DMS53 (cell line): ENCODE results near the gene ABCA6.

Experiments
- DNase-seq: peaks from one replicate; lab custom pipeline; 2025; lab: John Stamatoyannopoulos, UW

The ABCA6 gene

DNA sequence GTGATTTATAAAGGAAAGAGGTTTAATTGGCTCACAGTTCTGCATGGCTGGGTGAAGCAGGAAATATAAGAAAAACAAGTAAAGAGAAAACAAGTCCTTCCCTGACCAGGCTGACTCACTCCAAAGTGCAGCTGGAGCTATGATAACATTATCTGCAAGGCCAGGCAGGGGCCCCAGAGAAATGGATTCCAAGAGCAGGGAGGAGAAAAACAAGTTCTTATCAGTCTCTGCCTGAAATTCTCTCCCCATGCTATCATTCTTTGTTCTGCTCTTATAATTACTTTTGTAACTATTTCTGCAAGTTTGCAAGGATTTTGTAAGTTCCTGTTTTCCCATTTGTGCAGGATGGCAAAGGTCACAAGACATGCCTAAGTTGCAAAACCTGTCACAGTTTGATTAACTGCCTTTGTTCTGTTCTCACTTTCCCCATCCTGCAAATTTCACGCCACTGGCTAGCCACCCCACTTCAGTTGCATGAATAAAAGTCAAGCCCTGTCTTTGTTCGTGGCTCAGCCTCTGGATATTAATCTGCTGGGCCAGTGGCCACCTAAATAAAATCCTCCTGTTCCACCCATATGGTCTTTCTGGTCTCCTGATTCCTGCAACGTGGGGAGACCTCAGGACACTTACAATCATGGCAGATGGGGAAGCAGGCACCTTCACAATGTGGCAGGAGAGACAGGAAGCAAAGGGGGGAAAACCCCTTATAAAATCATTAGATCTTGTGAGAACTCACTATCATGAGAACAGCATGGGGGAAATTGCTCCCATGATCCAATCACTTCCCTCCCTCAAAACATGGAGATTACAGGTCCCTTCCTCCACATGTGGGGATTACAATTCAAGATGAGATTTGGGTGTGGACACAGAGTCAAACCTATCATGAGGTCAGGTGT lies 94.1 kb downstream of the ABCA6 start:
- peak; percentile 82 for DNase-seq

GRCh38 chr17:69046121-69046807 lies 95.4 kb downstream of the ABCA6 start:
- DNase-seq = no peak

DNA sequence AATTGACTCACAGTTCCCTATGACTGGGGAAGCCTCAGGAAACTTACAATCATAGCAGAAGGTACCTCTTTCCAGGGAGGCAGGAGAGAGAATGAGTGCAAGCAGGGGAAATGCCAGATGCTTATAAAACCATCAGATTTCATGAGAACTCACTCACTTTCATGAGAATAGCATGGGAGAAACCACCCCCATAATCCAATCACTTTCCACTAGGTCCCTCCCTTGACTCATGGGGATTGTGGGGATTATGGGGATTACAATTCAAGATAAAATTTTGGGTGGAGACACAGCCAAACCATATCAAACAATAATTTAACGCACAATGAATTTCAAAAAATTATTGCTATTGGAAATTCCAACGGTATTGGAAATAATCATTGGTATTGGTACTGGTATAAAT lies 96.0 kb downstream of the ABCA6 start:
- no peak for DNase-seq

- DNase-seq = no peak
These were observed 97.3 kb downstream of the ABCA6 start for GRCh38 chr17:69044371-69044770.

DNA sequence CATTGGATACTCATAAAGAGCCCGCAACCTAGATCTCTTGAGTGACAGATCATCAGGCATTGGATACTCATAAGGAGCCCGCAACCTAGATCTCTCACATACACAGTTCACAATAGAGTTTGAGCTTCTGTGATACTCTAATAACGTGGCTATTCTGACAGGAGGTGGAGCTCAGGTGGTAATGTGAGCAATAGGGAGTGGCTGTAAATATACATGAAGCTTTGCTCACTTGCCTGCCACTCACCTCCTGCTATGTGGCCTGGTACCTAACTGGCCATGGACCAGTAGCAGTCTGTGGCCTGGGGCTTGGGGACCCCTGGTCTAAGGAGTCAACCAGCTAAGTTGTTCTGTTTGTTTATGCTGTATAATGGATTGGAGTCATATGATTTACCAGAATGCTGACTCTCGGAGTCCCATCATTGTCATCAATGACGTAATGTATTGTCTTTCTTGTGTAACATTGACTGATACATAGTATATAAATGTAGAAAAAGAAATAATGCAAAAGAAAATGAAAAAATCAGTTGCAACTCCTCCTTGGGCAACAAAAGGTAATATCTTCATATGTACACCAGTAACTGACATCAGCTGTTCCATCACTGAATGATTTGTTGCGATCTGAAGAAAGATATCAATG lies 98.5 kb downstream of the ABCA6 start:
- no peak for DNase-seq

GRCh38 chr17:69042308-69042707 lies 99.4 kb downstream of the ABCA6 start:
- DNase-seq = peak; percentile 12

DNA sequence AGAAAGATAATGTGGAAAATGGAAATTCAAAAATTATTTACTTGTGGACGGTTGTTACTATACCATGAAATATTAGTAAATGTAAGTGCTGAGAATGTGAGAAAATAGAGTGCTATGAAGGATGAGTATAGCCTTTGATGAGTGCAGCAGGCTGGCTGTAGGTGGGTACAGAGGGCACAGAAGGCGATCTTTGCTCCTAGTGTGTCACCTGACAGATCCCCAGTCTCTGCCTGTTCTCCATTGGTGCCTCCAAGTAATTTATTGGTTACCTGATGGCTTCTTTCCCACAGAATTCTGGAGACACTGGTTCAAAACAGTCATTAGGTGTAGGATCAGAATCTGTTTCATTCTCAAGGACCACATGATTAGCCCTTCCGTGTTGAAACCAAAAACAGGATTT lies 109.9 kb downstream of the ABCA6 start:
- no peak for DNase-seq

DNA sequence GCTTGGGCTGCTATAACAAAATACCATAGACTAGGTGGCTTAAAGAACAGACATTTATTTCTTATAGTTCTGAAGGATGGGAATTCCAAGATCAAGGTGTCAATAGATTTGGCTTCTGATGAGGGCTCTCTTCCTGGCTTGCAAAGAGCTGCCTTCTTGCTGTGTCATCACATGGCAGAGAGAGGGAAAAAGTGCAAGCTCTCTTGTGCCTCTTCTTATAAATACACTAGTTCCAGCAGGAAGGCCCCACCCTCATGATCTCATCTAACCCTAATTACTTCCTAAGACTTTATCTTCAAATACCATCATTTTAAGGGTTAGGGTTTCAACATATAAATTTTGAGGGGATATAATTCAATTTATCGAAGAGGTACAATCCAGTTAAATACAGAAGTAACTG lies 111.5 kb downstream of the ABCA6 start:
- no peak for DNase-seq
